Astrocyte of the spinal cord (primary cell): Measurements from ENCODE around the gene RITA1.

Source experiments
- DNase-seq: peaks from one replicate; pipeline ENCODE4 v3.0.0; 2011; ENCODE audit warnings: low read depth, low spot score
- H3K4me3 ChIP-seq: 2 replicates; pipeline ENCODE4 v1.5.1; 2011; ENCODE audit warnings: low read depth, mild to moderate bottlenecking, low read length, moderate library complexity
- CTCF ChIP-seq: IDR thresholded peaks from 2 replicates; pipeline ENCODE4 v1.5.1; 2012; ENCODE audit warnings: low read depth, mild to moderate bottlenecking, low read length, inconsistent platforms
- in situ Hi-C: cut with HindIII; loops from 2 replicates; pipeline ENCODE4 v1.10.0; 2017; ENCODE audit warnings: low sequenced_read_pairs

RITA1 gene

GRCh38 chr12:113208041-113208934 lies 22.8 kb downstream of the RITA1 start:
- in situ Hi-C loops, result no loop called here
- TF ChIP-seq CTCF, result no peak
- H3K4me3 ChIP-seq, result no peak overlapping the region
- DNase-seq, result peak; percentile 34

GRCh38 chr12:113211160-113211559 lies 25.6 kb downstream of the RITA1 start:
- in situ Hi-C loops, result no loop called here
- DNase-seq, result no peak
- no peak for TF ChIP-seq CTCF
- H3K4me3 ChIP-seq, result no peak overlapping the region

- peak; percentile 97 for DNase-seq
- in situ Hi-C loops, result no loop called here
- H3K4me3 ChIP-seq, result no peak overlapping the region
- no peak for TF ChIP-seq CTCF
Measured at GRCh38 chr12:113214895-113215400, 29.4 kb downstream of the RITA1 start.

GRCh38 chr12:113216027-113216426 lies 30.5 kb downstream of the RITA1 start:
- no peak for TF ChIP-seq CTCF
- no peak for DNase-seq
- in situ Hi-C loops, result no loop called here
- no peak overlapping the region for H3K4me3 ChIP-seq

GRCh38 chr12:113220593-113221180 lies 35.2 kb downstream of the RITA1 start:
- peak overlapping the region; percentile 51 for H3K4me3 ChIP-seq
- in situ Hi-C loops, result no loop called here
- no peak for TF ChIP-seq CTCF
- DNase-seq, result peak; percentile 13

- peak; percentile 4 for TF ChIP-seq CTCF
- in situ Hi-C loops, result no loop called here
- DNase-seq, result peak; percentile 100
- peak within 1 kb of the TSS; percentile 87 for H3K4me3 ChIP-seq
Measured at GRCh38 chr12:113221181-113221996, 35.9 kb downstream of the RITA1 start, which contains the start of gene TPCN1. TSS of gene TPCN1 (plus strand) at chr12:113221464. CDS start at chr12:113226853, 5,389 bp downstream.
